HCT116 (cell line): Measurements from ENCODE around the gene ISYNA1.

ENCODE experiments used
- CEBPB ChIP-seq: IDR thresholded peaks from 2 replicates; pipeline ENCODE4 v1.6.1; 2012; ENCODE audit warnings: low read depth
- EZH2 ChIP-seq: fragments of 200-600 bp; sonication (generic); IDR thresholded peaks from 2 replicates; pipeline ENCODE4 v1.6.1; 2017; ENCODE audit warnings: antibody characterized with exemption, mixed run types
- EZH2phosphoT487 ChIP-seq: fragments of 200-600 bp; IDR thresholded peaks from 2 replicates; pipeline ENCODE4 v1.6.1; 2018; ENCODE audit warnings: antibody characterized with exemption, borderline replicate concordance
- POLR2A ChIP-seq: IDR thresholded peaks from 2 replicates; pipeline ENCODE4 v1.7.0; 2011; ENCODE audit warnings: borderline replicate concordance; ENCODE audit not compliant: insufficient read depth, insufficient read length; ENCODE audit errors: extremely low read depth
- POLR2AphosphoS5 ChIP-seq: IDR thresholded peaks from 2 replicates; pipeline ENCODE4 v1.6.1; 2011; ENCODE audit warnings: mild to moderate bottlenecking, low read depth, low read length, moderate library complexity
- RAD21 ChIP-seq: IDR thresholded peaks from 2 replicates; pipeline ENCODE4 v1.6.1; 2012; ENCODE audit warnings: low read depth, mild to moderate bottlenecking
- SRF ChIP-seq: IDR thresholded peaks from 2 replicates; pipeline ENCODE4 v1.6.1; 2012; ENCODE audit warnings: low read depth
- YY1 ChIP-seq: IDR thresholded peaks from 2 replicates; pipeline ENCODE4 v1.6.1; 2011; ENCODE audit warnings: low read length, low read depth, moderate library complexity, mild to moderate bottlenecking; ENCODE audit not compliant: insufficient replicate concordance; ENCODE audit errors: extremely low read depth
- ZFX ChIP-seq: fragments of 450-650 bp; IDR thresholded peaks from 2 replicates; pipeline ENCODE4 v1.6.1; 2017
- TF ChIP-seq, protein P1 (sequence below): IDR thresholded peaks from 2 replicates; pipeline ENCODE4 v1.6.1; 2012
- TF ChIP-seq, protein P2 (sequence below): IDR thresholded peaks from 2 replicates; pipeline ENCODE4 v1.6.1; 2012; ENCODE audit warnings: low read depth
- TF ChIP-seq, protein P3 (sequence below), 3 experiments: fragments of 200-600 bp in 1 of 3; sonication (generic) in 1 of 3; IDR thresholded peaks in 2 of 3; conservative IDR thresholded peaks in 1 of 3; 2 replicates each; pipeline ENCODE4 v1.5.1; 2012 to 2017; ENCODE audit warnings: low read depth in 2 of 3, low read length in 2 of 3, antibody characterized with exemption in 1 of 3, borderline replicate concordance in 1 of 3, control low read depth in 1 of 3, mild to moderate bottlenecking in 1 of 3, mixed read lengths in 1 of 3, mixed run types in 1 of 3, moderate library complexity in 1 of 3; ENCODE audit not compliant: insufficient read depth in 1 of 3

DNA sequence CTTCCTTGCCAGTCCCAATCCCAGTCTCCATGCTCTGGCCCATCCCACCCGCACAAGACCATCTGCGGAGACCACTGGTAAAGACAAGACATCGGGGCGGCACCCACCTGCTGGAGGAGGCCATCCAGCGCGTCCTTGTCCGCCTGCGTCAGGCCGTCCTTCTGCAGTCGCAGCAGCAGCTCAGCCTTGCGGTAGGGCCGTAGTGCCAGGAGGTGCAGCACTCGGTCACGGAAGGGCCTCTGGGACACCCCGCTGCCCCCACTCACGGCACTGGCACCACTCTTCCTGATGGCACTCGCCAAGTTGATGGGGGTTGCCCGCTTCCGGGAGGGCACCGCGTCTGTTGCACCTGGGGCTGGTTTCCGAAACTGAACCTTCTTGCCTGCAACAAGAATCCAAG lies 23.5 kb upstream of the ISYNA1 start:
- TF ChIP-seq, protein P1, sequence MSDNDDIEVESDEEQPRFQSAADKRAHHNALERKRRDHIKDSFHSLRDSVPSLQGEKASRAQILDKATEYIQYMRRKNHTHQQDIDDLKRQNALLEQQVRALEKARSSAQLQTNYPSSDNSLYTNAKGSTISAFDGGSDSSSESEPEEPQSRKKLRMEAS: no peak
- TF ChIP-seq ZFX (no peak), POLR2AphosphoS5 (no peak), YY1 (no peak), CEBPB (no peak), SRF (no peak), POLR2A (no peak), EZH2 (no peak), RAD21 (no peak), EZH2phosphoT487 (no peak)
- TF ChIP-seq, protein P2, sequence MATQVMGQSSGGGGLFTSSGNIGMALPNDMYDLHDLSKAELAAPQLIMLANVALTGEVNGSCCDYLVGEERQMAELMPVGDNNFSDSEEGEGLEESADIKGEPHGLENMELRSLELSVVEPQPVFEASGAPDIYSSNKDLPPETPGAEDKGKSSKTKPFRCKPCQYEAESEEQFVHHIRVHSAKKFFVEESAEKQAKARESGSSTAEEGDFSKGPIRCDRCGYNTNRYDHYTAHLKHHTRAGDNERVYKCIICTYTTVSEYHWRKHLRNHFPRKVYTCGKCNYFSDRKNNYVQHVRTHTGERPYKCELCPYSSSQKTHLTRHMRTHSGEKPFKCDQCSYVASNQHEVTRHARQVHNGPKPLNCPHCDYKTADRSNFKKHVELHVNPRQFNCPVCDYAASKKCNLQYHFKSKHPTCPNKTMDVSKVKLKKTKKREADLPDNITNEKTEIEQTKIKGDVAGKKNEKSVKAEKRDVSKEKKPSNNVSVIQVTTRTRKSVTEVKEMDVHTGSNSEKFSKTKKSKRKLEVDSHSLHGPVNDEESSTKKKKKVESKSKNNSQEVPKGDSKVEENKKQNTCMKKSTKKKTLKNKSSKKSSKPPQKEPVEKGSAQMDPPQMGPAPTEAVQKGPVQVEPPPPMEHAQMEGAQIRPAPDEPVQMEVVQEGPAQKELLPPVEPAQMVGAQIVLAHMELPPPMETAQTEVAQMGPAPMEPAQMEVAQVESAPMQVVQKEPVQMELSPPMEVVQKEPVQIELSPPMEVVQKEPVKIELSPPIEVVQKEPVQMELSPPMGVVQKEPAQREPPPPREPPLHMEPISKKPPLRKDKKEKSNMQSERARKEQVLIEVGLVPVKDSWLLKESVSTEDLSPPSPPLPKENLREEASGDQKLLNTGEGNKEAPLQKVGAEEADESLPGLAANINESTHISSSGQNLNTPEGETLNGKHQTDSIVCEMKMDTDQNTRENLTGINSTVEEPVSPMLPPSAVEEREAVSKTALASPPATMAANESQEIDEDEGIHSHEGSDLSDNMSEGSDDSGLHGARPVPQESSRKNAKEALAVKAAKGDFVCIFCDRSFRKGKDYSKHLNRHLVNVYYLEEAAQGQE: no peak
- TF ChIP-seq, protein P3, sequence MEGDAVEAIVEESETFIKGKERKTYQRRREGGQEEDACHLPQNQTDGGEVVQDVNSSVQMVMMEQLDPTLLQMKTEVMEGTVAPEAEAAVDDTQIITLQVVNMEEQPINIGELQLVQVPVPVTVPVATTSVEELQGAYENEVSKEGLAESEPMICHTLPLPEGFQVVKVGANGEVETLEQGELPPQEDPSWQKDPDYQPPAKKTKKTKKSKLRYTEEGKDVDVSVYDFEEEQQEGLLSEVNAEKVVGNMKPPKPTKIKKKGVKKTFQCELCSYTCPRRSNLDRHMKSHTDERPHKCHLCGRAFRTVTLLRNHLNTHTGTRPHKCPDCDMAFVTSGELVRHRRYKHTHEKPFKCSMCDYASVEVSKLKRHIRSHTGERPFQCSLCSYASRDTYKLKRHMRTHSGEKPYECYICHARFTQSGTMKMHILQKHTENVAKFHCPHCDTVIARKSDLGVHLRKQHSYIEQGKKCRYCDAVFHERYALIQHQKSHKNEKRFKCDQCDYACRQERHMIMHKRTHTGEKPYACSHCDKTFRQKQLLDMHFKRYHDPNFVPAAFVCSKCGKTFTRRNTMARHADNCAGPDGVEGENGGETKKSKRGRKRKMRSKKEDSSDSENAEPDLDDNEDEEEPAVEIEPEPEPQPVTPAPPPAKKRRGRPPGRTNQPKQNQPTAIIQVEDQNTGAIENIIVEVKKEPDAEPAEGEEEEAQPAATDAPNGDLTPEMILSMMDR (IDR thresholded peaks at IDR 0.05 in 2 of 3, conservative IDR thresholded peaks at IDR 0.05 in 1 of 3; ENCODE audit: borderline replicate concordance in 1 of 3, insufficient read depth in 1 of 3, low read depth in 2 of 3, low read length in 2 of 3): no peak
